ENCODE measurements around the gene HOMER2.

HOMER2 gene

GRCh38 chr15:82802497-82802896 lies 150.0 kb downstream of the HOMER2 start:
- H3K9me3 ChIP-seq (ENCODE audit: control insufficient read depth, insufficient read depth, low read length): no peaks in the 10 kb centered on the region
- H3K27ac ChIP-seq (ENCODE audit: low read depth, low read length): no peak overlapping the region
- H4K20me1 ChIP-seq (ENCODE audit: control insufficient read depth, insufficient read depth, low read depth, low read length): 0 out of 2 replicates have a peak, but pooled peaks cover 2% of the 10 kb centered on the region
- H3K4me3 ChIP-seq (ENCODE audit: low read length): no peak overlapping the region
- H3K79me2 ChIP-seq (ENCODE audit: control insufficient read depth, low read length): no peaks in the 10 kb centered on the region
- no peaks in the 10 kb centered on the region for H3K36me3 ChIP-seq (ENCODE audit: control insufficient read depth, low read length)
- no peak for TF ChIP-seq CTCF (IDR thresholded peaks at IDR 0.05; ENCODE audit: low read depth, low read length, poor library complexity, severe bottlenecking)
- no peaks in the 10 kb centered on the region for H3K9me2 ChIP-seq (replicated peaks; ENCODE audit: control insufficient read depth, low read length)
- no peaks in the 10 kb centered on the region for H3K27me3 ChIP-seq (ENCODE audit: control insufficient read depth, low read length)
- no peak overlapping the region for H3K4me2 ChIP-seq (ENCODE audit: low read length)
- H3K4me1 ChIP-seq (ENCODE audit: control insufficient read depth, low read length): peaks cover 25% of the 10 kb centered on the region
- H3F3A ChIP-seq (ENCODE audit: control insufficient read depth, insufficient read depth): peaks cover 16% of the 10 kb centered on the region

- Histone ChIP-seq H3K27me3 (ENCODE audit: control insufficient read depth, low read length) (no peaks in the 10 kb centered on the region), H3K9me2 (replicated peaks; ENCODE audit: control insufficient read depth, low read length) (no peaks in the 10 kb centered on the region), H3K36me3 (ENCODE audit: control insufficient read depth, low read length) (no peaks in the 10 kb centered on the region), H3K4me3 (ENCODE audit: low read length) (no peak overlapping the region), H3K79me2 (ENCODE audit: control insufficient read depth, low read length) (no peaks in the 10 kb centered on the region), H3K4me2 (ENCODE audit: low read length) (no peak overlapping the region), H3K4me1 (ENCODE audit: control insufficient read depth, low read length) (no peaks in the 10 kb centered on the region), H3K9me3 (ENCODE audit: control insufficient read depth, insufficient read depth, low read length) (no peaks in the 10 kb centered on the region), H3K27ac (ENCODE audit: low read depth, low read length) (no peak overlapping the region), H4K20me1 (ENCODE audit: control insufficient read depth, insufficient read depth, low read depth, low read length) (0 out of 2 replicates have a peak, but pooled peaks cover 2% of the 10 kb centered on the region), H3F3A (ENCODE audit: control insufficient read depth, insufficient read depth) (no peaks in the 10 kb centered on the region)
- TF ChIP-seq CTCF (IDR thresholded peaks at IDR 0.05; ENCODE audit: low read depth, low read length, poor library complexity, severe bottlenecking) (no peak), EZH2phosphoT487 (IDR thresholded peaks at IDR 0.05; ENCODE audit: borderline replicate concordance, low read length) (no peak)
These were observed 153.2 kb downstream of the HOMER2 start for GRCh38 chr15:82799183-82799841.
